ENCODE measurements around the gene NDUFC2. TPM values are rescaled to one million over a fixed set of nuclear protein-coding genes. Genes with fewer than 3 reads are reported as not detected.
"Not testable (repeated sequence)": the region's sequence is repeated elsewhere in the genome, so short reads cannot be mapped to it uniquely, and the experiment has no call there.

NDUFC2 gene
- total RNA-seq, 1 donor from 2014 or later, result 233 TPM

GRCh38 chr11:78082146-78082545 is 2.5 kb upstream of the NDUFC2 start:
- DNase-seq (ENCODE audit: extremely low spot score, unreplicated experiment), result no peak
- Mint-ChIP-seq H3K27me3 (peaks cover 3% of the 10 kb centered on the region), H3K36me3 (peaks cover 4% of the 10 kb centered on the region), H3K9me3 (no peaks in the 10 kb centered on the region), H3K4me1 (ENCODE audit: unreplicated experiment) (peaks cover 10% of the 10 kb centered on the region), H3K27ac (peak overlapping the region; percentile 6), H3K4me3 (peak overlapping the region; percentile 67)
- TF ChIP-seq CTCF (conservative IDR thresholded peaks at IDR 0.05), result no peak

GRCh38 chr11:78081583-78081982 is 1.9 kb upstream of the NDUFC2 start:
- Mint-ChIP-seq H3K27me3 (peaks cover 3% of the 10 kb centered on the region), H3K27ac (no peak overlapping the region), H3K4me1 (ENCODE audit: unreplicated experiment) (peaks cover 14% of the 10 kb centered on the region), H3K4me3 (peak overlapping the region; percentile 67), H3K9me3 (no peaks in the 10 kb centered on the region), H3K36me3 (peaks cover 8% of the 10 kb centered on the region)
- no peak for TF ChIP-seq CTCF (conservative IDR thresholded peaks at IDR 0.05)
- DNase-seq (ENCODE audit: extremely low spot score, unreplicated experiment), result no peak

- peaks cover 16% of the 10 kb centered on the region for H3K4me1 Mint-ChIP-seq (ENCODE audit: unreplicated experiment)
These were observed 1.3 kb upstream of the NDUFC2 start for GRCh38 chr11:78080818-78081495.

GRCh38 chr11:78080084-78080817 is 589 bp upstream of the NDUFC2 start:
- Mint-ChIP-seq H3K4me1 (ENCODE audit: unreplicated experiment) (peaks cover 16% of the 10 kb centered on the region), H3K27ac (peak overlapping the region; percentile 89), H3K4me3 (peak overlapping the region; percentile 96), H3K27me3 (peaks cover 3% of the 10 kb centered on the region), H3K36me3 (peaks cover 10% of the 10 kb centered on the region), H3K9me3 (no peaks in the 10 kb centered on the region)
- no peak for DNase-seq (ENCODE audit: extremely low spot score, unreplicated experiment)
- TF ChIP-seq CTCF (conservative IDR thresholded peaks at IDR 0.05), result no peak

More at GRCh38 chr11:78080818-78081495, 1.3 kb upstream of the NDUFC2 start:
- H3K27me3 Mint-ChIP-seq, result peaks cover 3% of the 10 kb centered on the region
- peak overlapping the region; percentile 67 for H3K4me3 Mint-ChIP-seq
- no peak for DNase-seq (ENCODE audit: extremely low spot score, unreplicated experiment)
- peaks cover 10% of the 10 kb centered on the region for H3K36me3 Mint-ChIP-seq
- no peaks in the 10 kb centered on the region for H3K9me3 Mint-ChIP-seq
- H3K27ac Mint-ChIP-seq, result peak overlapping the region; percentile 39
- TF ChIP-seq CTCF (conservative IDR thresholded peaks at IDR 0.05), result no peak

GRCh38 chr11:78078218-78079167 is 1.2 kb downstream of the NDUFC2 start:
- H3K9me3 Mint-ChIP-seq, result no peaks in the 10 kb centered on the region
- peaks cover 22% of the 10 kb centered on the region for H3K4me1 Mint-ChIP-seq (ENCODE audit: unreplicated experiment)
- H3K4me3 Mint-ChIP-seq, result peak overlapping the region; percentile 96
- peaks cover 16% of the 10 kb centered on the region for H3K36me3 Mint-ChIP-seq
- peaks cover 3% of the 10 kb centered on the region for H3K27me3 Mint-ChIP-seq
- DNase-seq (ENCODE audit: extremely low spot score, unreplicated experiment), result no peak
- H3K27ac Mint-ChIP-seq, result peak overlapping the region; percentile 89
- no peak for TF ChIP-seq CTCF (conservative IDR thresholded peaks at IDR 0.05)

- H3K27me3 Mint-ChIP-seq; H3K27ac Mint-ChIP-seq; H3K9me3 Mint-ChIP-seq; DNase-seq (ENCODE audit: extremely low spot score, unreplicated experiment): not testable (repeated sequence)
- peak overlapping the region; percentile 96 for H3K4me3 Mint-ChIP-seq
- peaks cover 22% of the 10 kb centered on the region for H3K4me1 Mint-ChIP-seq (ENCODE audit: unreplicated experiment)
- peaks cover 17% of the 10 kb centered on the region for H3K36me3 Mint-ChIP-seq
These were observed 2.1 kb downstream of the NDUFC2 start for GRCh38 chr11:78077592-78077991.
